Activated naive CD4-positive, alpha-beta T cell treated with Interleukin-2 at 50 U/mL for 16 hours (primary cell): ENCODE data around the gene TENM3.

ENCODE experiments used
- DNase-seq: peaks from one replicate; pipeline ENCODE4 v3.0.0-alpha.2; 2020

Gene TENM3

DNA sequence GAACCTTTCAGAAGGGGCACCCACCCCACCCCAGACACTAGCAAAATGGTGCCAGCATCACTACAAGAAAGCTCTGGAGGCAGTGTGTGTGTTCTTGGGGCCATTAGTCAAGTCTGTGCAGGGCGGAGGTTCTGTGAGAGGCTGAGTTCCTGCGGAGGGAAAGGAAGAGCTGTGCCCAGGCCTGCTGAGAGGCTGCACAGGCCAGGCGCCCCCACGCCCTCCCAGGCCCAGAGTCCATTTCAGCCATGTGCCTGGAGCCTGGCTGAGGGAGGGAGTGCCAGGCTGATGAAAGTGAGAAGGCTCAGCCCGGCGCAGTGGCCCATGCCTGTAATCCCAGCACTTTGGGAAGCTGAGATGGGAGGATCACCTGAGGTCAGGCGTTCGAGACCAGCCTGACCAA, 584.0 kb downstream of the TENM3 start:
- DNase-seq: no peak

DNA sequence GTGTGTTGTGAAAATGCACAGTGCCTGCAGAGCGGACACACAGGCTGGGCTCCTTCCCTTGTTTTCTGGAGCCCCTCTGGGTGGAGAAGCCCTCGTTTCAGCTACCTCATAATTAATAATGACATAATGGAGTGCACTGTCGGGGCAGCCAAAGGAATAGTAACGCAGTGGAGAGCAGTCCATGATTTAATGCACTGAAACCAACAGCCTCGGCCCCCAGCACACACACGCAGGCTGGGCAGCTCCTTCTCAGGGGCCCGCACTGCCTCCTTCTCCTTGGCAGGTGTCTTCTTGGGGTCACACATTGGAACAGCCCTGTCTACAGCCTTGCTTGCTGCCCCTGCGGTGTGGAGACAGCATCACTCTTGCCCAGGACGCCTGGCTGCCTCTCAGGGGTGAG, 584.8 kb downstream of the TENM3 start:
- DNase-seq: no peak

DNA sequence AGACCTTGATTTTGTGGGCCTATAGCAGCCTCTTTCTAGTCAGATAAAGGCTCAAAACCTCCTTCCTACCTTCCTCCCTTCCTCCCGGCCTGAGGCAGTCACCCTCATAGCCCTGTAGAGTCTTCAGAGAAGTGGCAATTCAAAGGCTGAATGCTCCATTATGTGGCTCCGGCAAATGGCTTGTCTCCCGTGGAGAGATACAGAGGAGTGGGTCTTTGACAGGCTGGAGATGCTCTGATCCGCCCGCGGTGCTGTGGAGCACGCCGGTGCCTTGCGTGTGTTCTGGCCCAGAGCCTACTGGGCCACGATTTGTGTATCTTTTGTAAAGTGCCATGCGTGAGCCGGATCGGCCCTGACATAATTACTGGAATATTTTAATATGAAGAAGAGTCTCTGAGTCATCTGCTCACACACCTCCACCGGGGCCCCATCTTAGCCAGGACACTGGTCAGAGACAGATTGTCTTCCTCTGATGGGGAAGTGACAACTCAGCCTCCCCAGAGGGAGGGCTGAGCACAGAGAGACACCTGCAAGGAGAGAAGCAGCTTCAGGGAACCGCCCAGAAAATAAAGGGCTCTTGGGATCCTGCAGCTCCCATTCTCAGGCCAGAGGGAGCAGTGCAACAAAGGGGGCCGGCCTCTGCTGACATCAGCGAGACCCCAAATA, 585.3 kb downstream of the TENM3 start:
- DNase-seq: no peak

DNA sequence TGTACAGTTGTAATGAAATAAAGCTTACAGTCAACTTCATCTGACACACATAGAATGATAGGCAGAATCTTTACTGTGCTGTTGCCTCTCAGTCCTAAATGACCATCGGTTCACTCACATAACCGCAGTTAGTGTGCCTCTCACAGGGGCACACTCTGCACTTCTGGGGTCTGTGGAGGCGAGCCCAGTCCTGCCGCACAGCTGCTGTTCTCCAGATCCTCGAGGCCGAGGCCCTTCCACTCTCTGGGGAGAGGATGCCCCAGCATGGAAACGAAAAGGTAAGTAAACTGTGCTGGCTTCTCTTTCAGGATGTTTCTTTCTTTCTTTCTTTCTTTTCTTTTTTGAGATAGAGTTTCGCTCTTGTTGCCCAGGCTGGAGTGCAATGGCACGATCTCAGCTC, 586.0 kb downstream of the TENM3 start:
- DNase-seq: no peak

DNA sequence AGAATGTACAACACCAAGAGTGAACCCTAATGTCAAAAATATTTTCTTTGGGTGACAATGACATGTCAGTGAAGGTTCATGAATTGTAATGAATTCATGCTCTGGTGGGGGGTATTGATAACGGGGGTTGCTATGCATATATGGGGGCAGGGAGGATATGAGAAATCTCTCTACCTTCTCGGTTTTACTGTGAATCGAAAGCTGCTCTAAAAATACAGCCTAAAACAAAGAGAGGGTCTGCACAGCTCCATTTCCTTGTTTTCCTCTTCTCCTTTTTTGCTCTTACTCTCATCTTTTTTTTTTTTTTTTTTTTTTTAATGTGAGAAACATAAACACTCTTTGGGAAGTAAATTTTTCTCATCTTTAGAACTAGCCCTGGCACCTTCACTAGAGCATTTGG, 588.2 kb downstream of the TENM3 start:
- no peak for DNase-seq

DNA sequence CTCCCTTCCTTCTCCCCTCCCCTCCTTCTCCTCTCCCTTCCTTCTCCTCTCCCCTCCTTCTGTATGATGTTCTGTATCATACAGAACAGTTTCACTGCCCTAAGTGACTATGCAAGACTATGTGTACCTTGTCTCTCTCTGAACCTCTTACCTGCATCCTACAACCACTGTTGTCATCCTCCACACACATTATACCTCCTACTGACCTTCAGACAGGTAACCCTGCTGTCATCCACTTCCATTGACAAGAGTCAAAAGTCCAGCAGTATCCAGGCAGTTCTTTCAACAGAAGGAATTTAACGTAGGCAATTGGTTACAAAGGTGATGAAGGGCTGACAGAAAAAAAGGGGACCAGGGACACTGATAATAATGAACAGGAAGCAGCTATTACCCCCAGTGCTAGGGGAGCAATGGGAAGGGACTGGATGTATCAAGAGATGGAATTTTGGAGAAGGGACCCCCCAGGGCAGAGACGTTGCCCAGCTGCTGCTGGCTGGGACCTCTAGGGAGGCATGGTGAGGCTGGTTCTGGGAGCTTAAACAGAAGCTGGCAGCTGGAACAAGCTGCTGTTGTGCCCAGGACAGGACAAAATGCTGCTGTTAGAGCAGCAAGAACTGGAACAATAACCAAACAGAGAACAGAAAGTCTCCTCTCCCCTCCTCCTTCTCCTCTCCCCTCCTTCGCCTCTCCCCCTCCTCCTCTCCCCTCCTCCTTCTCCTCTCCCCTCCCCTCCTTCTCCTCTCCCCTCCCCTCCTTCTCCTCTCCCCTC, 589.3 kb downstream of the TENM3 start:
- DNase-seq: no peak

DNA sequence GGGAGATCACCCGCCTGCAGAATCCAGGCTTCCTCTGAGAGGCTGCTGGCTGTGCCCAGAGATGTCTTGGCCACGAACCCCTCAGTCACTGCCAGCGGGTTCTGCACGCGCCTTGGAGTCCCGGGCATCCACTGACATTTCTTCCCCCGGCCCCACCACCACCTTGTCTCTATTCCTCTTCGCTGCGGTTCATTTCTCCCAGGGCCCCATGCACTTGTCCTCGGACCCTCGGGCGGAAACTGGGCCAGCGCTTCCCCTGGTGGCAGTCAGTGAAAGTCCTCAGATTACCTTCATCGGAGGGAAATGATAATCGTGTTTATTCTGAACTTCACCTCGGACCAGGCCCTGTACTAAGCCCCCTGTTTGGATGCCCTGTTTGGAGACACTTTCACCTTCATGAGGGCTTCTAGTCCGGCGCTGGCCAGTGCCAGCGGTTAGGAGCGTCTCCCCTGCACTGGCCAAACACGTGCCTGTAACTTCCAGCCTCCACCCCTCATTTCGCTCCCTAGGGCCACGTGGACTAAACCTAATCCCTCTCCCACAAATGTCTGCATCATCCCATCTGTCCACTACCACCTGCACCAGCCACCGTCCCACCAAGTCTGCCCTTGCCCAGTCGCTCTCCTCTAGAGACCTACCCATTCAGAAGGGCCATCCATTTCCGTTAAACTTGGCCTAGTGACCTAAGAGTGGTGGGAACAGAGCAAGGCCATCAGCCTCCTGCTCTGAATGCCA, 592.0 kb downstream of the TENM3 start:
- no peak for DNase-seq

DNA sequence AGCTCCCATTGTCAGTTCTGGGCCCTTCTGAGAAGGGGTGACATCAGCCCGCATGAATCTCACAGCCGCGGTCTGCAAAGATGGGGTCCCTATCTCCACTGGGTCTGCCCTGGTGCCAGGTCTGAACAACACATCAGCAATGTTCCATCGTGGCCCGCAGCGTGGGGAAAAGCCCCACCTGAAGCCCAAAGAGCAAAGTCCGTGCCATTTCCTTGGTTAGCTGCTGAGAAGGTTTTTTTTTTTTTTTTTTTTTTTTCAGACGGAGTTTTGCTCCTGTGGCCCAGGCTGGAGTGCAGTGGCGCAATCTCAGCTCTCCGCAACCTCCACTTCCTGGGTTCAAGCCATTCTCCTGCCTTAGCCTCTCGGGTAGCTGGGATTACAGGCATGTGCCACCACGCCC, 594.6 kb downstream of the TENM3 start:
- DNase-seq: no peak

DNA sequence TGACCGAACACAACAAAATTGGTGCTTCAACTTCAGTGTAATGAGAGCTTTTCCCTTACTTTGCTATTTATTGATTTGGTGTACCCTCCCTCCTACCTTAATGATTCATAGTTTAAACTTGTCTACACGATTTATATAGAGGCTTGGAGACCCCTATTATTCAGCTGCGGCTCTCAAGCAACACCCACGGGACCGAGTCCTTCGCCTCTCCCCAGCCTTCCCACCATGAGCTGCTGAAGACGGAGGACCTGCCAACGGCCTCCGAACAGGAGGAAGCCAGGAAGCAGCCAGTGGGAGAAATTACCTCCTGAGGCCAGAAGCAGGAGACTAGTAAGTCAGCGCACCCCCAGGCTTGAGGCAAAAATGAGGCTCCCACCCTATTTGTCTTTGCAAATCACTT, 595.3 kb downstream of the TENM3 start:
- DNase-seq: no peak

DNA sequence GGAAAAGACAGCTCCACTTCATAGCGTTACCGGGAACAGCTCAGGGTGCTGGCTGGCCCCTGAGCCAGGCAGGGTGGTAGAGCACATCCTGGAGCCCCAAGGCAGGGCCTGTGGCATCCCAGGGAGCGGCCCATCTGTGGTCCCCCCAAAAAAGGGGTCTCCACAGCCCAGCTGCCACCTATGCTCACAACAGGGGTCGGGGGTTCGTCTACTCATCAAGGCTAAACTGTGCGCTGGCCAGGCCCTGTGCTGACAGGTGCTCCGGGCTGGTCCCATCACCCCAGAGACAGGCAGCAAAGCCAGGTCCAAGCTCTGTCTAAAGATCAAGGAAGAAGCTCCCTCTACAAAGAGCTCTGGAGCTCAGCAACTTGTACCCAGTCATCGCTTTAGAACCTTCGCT, 596.1 kb downstream of the TENM3 start:
- DNase-seq: no peak

DNA sequence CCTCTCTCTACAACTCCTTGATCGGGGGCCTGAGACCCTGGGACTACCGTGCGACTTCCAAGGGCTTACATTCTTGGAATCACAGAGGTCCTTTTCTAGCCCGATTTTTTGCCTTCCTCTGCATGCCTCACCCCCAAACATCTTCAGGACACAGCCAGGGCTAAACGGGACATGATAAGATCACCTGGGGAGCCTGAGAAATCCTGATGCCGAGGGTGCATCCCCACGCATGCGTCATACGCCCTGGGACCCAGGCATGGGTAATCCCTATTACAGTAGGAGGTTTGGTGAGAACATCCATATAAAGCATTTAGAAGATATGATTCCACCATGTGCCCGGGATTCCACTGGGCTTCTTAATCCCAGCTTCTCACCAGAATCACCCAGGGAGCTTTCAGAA, 596.9 kb downstream of the TENM3 start:
- no peak for DNase-seq

DNA sequence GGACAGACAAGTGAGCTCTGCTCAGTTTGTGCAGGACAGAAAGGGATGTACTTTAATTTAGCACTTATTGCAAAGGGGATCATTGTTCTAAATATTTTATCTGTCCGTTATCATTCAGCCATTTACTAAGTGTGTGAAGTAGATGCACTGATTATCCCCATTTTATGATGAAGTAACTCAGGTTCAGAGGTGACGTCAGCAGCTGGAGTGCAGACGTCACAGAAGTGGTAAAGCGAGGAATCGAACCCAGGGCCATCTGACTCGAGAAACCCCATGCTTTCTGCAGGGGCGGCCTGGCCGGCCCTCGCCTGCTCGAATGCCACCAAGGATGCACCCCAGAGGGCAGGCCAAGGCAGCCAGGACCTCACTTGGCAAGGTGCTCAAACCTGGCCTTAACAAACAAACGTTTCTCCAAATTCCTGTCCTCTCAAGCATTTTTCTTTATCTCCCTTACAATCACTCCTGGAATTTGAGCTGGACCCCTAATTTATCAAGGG, 599.0 kb downstream of the TENM3 start:
- no peak for DNase-seq

DNA sequence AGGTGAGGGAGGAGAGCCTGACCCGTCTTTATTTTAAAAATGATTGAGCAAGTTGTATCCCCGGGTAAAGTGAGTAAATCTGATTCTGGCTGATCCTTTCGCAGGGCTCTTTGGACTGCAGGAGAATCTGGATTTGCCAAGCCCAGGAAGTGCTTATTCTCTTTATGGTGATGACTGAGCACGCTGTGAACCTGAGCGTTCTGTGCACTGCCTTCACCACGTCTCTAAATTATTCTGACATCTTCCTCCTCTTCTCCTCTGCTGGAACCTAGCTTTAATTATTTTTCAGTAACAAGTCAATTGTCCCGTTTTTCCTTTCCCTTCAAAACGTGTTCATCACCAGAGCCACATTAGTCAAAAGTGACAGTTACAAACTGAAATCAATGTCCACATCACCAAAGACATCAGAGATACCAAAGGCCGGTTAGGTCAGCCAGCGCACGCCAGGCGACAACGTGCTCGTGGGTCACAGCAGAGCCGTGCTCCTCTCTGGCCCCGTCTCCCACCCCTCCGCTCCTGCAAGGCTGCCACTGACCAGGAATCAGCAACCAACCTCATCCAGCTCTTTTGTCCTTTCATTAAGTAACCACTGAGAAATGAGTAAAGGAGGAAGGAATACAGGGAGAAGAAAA, 599.7 kb downstream of the TENM3 start:
- DNase-seq: no peak

DNA sequence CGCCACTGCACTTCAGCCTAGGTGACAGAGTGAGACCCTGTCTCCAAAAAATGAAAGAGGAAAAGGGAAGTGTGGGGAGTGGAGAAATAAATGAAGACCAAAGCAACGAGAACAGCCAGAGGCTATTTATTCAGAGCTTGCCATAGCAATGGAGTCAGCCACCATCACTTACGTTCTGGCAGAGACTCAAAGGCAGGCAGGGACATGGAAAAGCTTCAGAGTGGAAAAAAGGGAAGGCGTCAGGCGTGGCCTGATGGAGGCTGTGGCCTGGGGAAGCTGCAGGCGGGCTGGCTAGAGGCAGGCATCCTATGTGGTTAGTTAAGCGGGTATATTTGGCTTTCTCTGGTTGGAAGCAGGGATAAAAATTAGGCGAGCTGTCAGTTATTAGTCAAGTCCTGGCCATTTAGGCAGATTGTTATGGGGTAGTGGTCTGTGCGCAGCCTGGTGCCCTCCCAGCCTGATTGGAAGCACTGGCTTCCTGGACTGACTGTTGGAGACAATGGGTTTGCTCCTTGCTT, 600.7 kb downstream of the TENM3 start:
- no peak for DNase-seq

DNA sequence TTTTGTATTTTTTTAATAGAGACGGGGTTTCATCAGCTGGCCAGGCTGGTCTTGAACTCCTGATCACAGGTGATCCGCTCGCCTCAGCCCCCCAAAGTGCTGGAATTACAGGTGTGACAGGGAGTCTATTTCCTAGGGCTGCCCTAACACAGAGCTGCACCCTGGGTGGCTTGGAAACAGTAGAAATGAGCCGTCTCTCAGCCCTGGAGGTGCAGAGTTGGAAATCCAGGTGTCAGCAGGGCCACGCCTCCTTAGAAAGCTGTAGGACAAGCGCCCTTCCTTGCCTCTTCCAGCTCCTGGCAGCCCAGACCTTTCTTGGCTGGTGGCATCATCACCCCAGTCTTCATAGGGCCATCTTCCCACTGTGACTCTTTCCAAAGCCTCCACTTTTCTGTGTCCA, 602.4 kb downstream of the TENM3 start:
- DNase-seq: no peak

DNA sequence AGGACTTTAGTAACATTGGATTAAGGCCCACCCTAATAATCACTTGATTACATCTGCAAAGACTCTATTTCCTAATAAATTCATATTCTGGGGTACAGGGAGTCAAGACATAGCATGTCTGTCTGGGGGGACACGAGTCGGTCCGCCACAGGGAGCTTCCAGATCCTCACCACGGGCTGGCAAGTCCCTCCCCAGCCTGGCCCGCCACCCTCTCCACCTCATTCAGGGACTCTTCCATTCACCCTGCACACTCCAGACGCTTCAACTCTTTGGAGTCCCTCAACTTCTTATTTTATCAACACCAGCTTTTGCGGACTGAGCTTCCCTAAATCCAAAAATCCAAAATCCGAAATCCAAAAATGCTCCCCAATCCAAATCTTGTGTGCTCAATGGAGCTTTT, 602.8 kb downstream of the TENM3 start:
- no peak for DNase-seq

DNA sequence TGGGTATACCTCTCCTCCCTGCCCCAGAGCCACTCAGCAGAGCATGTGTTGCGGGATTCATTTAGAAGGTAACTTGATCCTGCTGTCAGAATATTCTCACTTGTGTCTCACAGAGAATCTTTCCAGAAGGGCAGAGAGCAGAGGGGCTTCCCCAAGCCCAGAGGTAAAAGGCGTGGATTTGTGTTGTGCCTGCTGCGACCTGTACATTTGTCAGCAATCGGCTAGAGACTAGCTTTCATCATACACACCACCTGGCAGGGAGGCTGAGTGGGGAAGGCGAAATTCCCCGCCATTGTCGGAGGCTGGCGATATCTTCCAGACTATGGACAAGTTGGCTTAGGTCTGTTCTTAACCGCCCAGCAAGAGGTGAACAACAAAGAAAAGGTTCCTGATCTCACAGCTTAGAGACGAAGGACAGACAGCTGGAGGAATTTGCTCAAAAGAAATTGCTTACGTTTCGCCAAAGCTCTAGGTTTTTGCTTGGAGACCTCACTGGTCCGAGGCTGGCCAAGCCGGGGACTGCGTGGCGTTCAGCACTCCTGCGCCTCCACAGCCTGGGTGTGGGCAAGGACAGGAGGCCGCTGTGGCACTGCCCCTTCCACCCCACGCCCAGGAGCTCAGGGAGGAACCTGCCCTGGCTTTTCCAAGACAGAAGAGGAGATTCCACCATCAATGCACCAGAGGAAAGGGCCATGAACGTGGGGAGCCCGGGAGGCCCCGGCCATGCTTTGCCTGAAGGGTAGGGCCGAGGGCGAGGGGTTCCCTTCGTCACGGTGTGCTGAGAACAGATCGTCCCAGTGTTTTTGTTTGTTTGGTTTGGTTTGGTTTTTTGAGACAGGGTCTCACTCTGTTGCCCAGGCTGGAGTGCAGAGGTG, 604.6 kb downstream of the TENM3 start:
- DNase-seq: no peak

DNA sequence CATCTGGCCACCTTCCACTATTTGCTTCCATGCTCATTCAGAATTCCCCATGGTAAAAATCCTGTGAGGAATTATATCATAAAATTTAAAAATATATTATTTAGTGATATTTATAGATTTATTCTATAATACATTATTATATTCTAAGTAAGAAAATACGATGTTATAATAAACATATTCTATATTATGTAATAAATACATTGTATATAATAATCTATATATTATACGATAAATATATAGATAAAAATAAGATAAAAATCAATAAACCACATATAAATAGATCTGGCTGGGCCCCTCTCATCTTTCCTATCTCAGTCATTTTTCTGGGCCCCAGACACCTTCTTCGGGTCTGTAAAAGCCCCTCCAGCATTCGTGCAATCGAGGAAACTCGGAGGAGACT, 605.5 kb downstream of the TENM3 start:
- DNase-seq: no peak
